ENCODE data around the gene GAGE12D.
"Not testable (repeated sequence)": the region's sequence is repeated elsewhere in the genome, so short reads cannot be mapped to it uniquely, and the experiment has no call there.

DNA sequence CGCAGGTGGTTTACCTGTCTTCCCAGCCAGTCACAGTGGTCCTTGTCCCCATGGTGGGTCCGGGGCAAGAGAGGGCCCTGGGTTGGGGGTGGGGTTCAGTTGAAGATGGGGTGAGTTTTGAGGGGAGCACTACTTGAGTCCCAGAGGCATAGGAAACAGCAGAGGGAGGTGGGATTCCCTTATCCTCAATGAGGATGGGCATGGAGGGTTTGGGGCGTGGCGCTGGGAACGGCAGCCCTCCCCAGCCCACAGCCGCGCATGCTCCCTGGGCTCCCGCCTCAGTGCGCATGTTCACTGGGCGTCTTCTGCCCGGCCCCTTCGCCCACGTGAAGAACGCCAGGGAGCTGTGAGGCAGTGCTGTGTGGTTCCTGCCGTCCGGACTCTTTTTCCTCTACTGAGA lies 9.5 kb downstream of the GAGE12D start, which contains the start of gene GAGE12E:
- not testable (repeated sequence) for TF ChIP-seq POLR2A, CTCF (IDR thresholded peaks at IDR 0.05)
